ENCODE data around the gene NTN1.

The NTN1 gene

DNA sequence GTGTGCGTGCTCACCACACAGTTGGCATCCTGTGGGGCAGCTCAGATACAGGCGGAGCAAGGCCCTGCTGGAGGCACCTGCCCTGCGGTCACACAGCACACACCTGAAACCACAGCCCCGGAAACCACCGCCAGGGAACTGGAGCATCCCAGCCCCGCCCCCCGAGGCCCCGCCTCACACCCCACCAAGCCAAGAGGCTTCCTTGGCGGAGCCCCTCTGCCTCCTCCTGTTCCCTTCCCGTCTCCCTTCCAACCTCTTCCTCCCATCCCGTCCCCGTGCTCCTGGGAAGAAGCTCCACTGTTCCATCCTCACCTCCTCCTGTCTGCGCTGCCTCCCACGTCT lies 205.5 kb downstream of the NTN1 start:
- no peak overlapping the region for H3K27ac ChIP-seq (ENCODE audit: low read depth, low read length)
- H3K27me3 ChIP-seq (ENCODE audit: control insufficient read depth, low read length), result no peaks in the 10 kb centered on the region
- no peak overlapping the region for H3K4me2 ChIP-seq (ENCODE audit: low read length)
- no peak overlapping the region for H3K4me3 ChIP-seq (ENCODE audit: low read length)
- H3K36me3 ChIP-seq (ENCODE audit: control insufficient read depth, low read length), result no peaks in the 10 kb centered on the region
- no peaks in the 10 kb centered on the region for H3K9me3 ChIP-seq (ENCODE audit: control insufficient read depth, insufficient read depth, low read length)
- TF ChIP-seq, protein P1, sequence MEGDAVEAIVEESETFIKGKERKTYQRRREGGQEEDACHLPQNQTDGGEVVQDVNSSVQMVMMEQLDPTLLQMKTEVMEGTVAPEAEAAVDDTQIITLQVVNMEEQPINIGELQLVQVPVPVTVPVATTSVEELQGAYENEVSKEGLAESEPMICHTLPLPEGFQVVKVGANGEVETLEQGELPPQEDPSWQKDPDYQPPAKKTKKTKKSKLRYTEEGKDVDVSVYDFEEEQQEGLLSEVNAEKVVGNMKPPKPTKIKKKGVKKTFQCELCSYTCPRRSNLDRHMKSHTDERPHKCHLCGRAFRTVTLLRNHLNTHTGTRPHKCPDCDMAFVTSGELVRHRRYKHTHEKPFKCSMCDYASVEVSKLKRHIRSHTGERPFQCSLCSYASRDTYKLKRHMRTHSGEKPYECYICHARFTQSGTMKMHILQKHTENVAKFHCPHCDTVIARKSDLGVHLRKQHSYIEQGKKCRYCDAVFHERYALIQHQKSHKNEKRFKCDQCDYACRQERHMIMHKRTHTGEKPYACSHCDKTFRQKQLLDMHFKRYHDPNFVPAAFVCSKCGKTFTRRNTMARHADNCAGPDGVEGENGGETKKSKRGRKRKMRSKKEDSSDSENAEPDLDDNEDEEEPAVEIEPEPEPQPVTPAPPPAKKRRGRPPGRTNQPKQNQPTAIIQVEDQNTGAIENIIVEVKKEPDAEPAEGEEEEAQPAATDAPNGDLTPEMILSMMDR (IDR thresholded peaks at IDR 0.05; ENCODE audit: low read depth, low read length, poor library complexity, severe bottlenecking), result no peak
- TF ChIP-seq EZH2phosphoT487 (IDR thresholded peaks at IDR 0.05; ENCODE audit: borderline replicate concordance, low read length), result no peak
- H3K9me2 ChIP-seq (replicated peaks; ENCODE audit: control insufficient read depth, low read length), result no peaks in the 10 kb centered on the region
- H3K79me2 ChIP-seq (ENCODE audit: control insufficient read depth, low read length), result no peaks in the 10 kb centered on the region
- H3F3A ChIP-seq (ENCODE audit: control insufficient read depth, insufficient read depth), result no peaks in the 10 kb centered on the region
- H3K4me1 ChIP-seq (ENCODE audit: control insufficient read depth, low read length), result peaks cover 6% of the 10 kb centered on the region; the same call in 1 of the 2 replicates
- no peaks in the 10 kb centered on the region for H4K20me1 ChIP-seq (ENCODE audit: control insufficient read depth, insufficient read depth, low read depth, low read length)

DNA sequence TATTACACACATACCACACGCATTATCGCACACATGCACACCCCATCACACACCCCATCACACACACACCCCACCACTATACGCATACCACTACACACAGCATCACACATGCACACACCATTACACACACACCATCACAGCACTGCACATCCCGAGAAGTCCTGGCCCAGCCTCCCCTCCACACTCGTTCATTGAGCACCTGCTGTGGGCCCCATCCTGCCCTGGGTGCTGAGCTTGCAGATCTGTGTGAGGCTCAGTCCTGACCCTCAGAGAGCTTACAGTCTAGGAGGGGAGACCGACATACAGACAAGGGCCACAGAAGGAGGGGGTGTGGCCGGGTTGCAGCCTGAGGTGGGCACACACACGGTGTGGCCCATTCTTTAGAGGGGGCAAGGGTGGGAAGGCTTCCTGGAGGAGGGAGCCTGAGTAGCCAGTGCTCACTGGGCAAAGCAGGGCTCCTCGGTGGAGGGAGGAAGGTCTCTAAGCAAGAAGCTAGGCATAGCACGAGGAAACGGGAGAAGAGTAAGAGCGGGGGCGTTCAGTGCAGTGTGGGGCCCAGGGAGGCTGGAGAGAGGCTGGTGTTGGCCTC lies 206.6 kb downstream of the NTN1 start:
- H3K9me2 ChIP-seq (replicated peaks; ENCODE audit: control insufficient read depth, low read length), result no peaks in the 10 kb centered on the region
- no peaks in the 10 kb centered on the region for H3K79me2 ChIP-seq (ENCODE audit: control insufficient read depth, low read length)
- no peaks in the 10 kb centered on the region for H3K27me3 ChIP-seq (ENCODE audit: control insufficient read depth, low read length)
- H3F3A ChIP-seq (ENCODE audit: control insufficient read depth, insufficient read depth), result no peaks in the 10 kb centered on the region
- no peaks in the 10 kb centered on the region for H3K36me3 ChIP-seq (ENCODE audit: control insufficient read depth, low read length)
- no peaks in the 10 kb centered on the region for H3K9me3 ChIP-seq (ENCODE audit: control insufficient read depth, insufficient read depth, low read length)
- H3K27ac ChIP-seq (ENCODE audit: low read depth, low read length), result no peak overlapping the region
- H3K4me1 ChIP-seq (ENCODE audit: control insufficient read depth, low read length), result peaks cover 6% of the 10 kb centered on the region; the same call in 1 of the 2 replicates
- H3K4me3 ChIP-seq (ENCODE audit: low read length), result no peak overlapping the region
- H4K20me1 ChIP-seq (ENCODE audit: control insufficient read depth, insufficient read depth, low read depth, low read length), result no peaks in the 10 kb centered on the region
- no peak for TF ChIP-seq EZH2phosphoT487 (IDR thresholded peaks at IDR 0.05; ENCODE audit: borderline replicate concordance, low read length)
- TF ChIP-seq, protein P1 (IDR thresholded peaks at IDR 0.05; ENCODE audit: low read depth, low read length, poor library complexity, severe bottlenecking), result no peak
- no peak overlapping the region for H3K4me2 ChIP-seq (ENCODE audit: low read length)

DNA sequence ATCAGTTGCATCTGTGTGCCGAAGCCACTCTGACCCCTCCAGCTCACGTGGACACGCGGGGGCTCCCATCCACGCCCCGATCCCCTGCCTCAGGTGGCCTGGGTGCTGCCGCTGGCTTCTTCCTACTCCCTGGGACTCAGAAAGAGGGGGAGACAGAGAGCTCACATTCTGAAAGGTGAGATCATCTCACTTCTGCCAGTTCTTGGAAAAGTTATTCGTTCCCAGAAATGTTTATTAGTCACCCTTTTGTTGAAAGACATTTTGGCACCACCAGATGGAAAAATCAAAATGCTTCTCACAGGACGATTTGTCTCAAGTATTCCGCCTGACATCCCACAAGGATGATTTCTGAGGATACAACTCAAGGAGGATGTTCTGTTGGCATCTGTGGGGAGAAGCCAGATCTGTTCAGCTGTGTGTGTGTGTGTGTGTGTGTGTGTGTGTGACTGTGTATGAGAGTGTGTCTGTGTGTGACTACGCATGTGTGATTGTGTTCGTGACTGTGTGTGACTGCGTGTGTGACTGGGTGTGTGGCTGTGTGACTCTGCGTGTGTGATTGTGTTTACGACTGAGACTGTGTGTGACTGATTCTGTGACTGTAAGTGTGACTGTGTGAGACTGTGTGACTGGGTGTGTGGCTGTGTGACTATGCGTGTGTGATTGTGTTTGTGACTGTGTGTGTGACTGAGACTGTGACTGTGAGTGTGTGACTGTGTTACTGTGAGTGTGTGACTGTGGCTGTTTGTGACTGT lies 207.3 kb downstream of the NTN1 start:
- H3K27me3 ChIP-seq (ENCODE audit: control insufficient read depth, low read length), result 0 out of 2 replicates have a peak, but pooled peaks cover 2% of the 10 kb centered on the region
- no peaks in the 10 kb centered on the region for H3K9me3 ChIP-seq (ENCODE audit: control insufficient read depth, insufficient read depth, low read length)
- no peaks in the 10 kb centered on the region for H3K36me3 ChIP-seq (ENCODE audit: control insufficient read depth, low read length)
- no peak overlapping the region for H3K4me2 ChIP-seq (ENCODE audit: low read length)
- no peaks in the 10 kb centered on the region for H3F3A ChIP-seq (ENCODE audit: control insufficient read depth, insufficient read depth)
- peaks cover 6% of the 10 kb centered on the region; the same call in 1 of the 2 replicates for H3K4me1 ChIP-seq (ENCODE audit: control insufficient read depth, low read length)
- no peaks in the 10 kb centered on the region for H3K79me2 ChIP-seq (ENCODE audit: control insufficient read depth, low read length)
- H3K27ac ChIP-seq (ENCODE audit: low read depth, low read length), result no peak overlapping the region
- TF ChIP-seq, protein P1 (IDR thresholded peaks at IDR 0.05; ENCODE audit: low read depth, low read length, poor library complexity, severe bottlenecking), result no peak
- TF ChIP-seq EZH2phosphoT487 (IDR thresholded peaks at IDR 0.05; ENCODE audit: borderline replicate concordance, low read length), result no peak
- H4K20me1 ChIP-seq (ENCODE audit: control insufficient read depth, insufficient read depth, low read depth, low read length), result no peaks in the 10 kb centered on the region
- no peaks in the 10 kb centered on the region for H3K9me2 ChIP-seq (replicated peaks; ENCODE audit: control insufficient read depth, low read length)
- no peak overlapping the region for H3K4me3 ChIP-seq (ENCODE audit: low read length)

Data from DOHH2 (cell line).